ENCODE measurements around the gene FAS. TPM values are rescaled to one million over a fixed set of nuclear protein-coding genes. Genes with fewer than 3 reads are reported as not detected.

Gene FAS
- total and polyA plus RNA-seq, 11 donors, result 1.6 to 15.6 (median 3.9) TPM

- no peaks in the 10 kb centered on the region for H3K27me3 ChIP-seq
- H3K4me3 ChIP-seq, result no peak overlapping the region
- ATAC-seq (no peak), DNase-seq (no peak)
- intact Hi-C loops (cut with DNase I), result no loop called here
- H3K4me1 ChIP-seq, result peaks cover 0 to 64% (median 21%) of the 10 kb centered on the region in 12 donors
- 76 to 83% (median 80%) methylated on average over 4 of the region's 4 CpGs for WGBS, 4 donors
- peak overlapping the region in 11 of 12 donors; percentile 15 to 78 (median 64) for H3K27ac ChIP-seq
- TF ChIP-seq POLR2A (IDR thresholded peaks at IDR 0.05) (no peak), CTCF (IDR thresholded peaks at IDR 0.05) (no peak)
- H3K36me3 ChIP-seq, result no peaks in the 10 kb centered on the region
- no peaks in the 10 kb centered on the region for H3K9me3 ChIP-seq
Observed at GRCh38 chr10:88979603-88980002, 11.0 kb upstream of the FAS start.

- 62 to 70% (median 65%) methylated on average over 4 of the region's 4 CpGs for WGBS, 4 donors
- H3K27me3 ChIP-seq, result no peaks in the 10 kb centered on the region
- peak overlapping the region in 11 of 12 donors; percentile 15 to 78 (median 64) for H3K27ac ChIP-seq
- ATAC-seq (peak in 3 of 4 donors; percentile 6 to 30 (median 25)), DNase-seq (no peak)
- peaks cover 0 to 62% (median 20%) of the 10 kb centered on the region in 12 donors for H3K4me1 ChIP-seq
- intact Hi-C loops (cut with DNase I), result no loop called here
- H3K4me3 ChIP-seq, result no peak overlapping the region
- TF ChIP-seq POLR2A (IDR thresholded peaks at IDR 0.05) (no peak), CTCF (IDR thresholded peaks at IDR 0.05) (no peak)
- H3K9me3 ChIP-seq, result no peaks in the 10 kb centered on the region
- no peaks in the 10 kb centered on the region for H3K36me3 ChIP-seq
Observed at GRCh38 chr10:88980247-88980646, 10.4 kb upstream of the FAS start.

GRCh38 chr10:88980800-88981199 is 9.8 kb upstream of the FAS start:
- ATAC-seq, result peak in 2 of 4 donors; percentile 28 to 54
- peak overlapping the region in 10 of 12 donors; percentile 15 to 78 (median 66) for H3K27ac ChIP-seq
- H3K4me3 ChIP-seq, result no peak overlapping the region
- H3K27me3 ChIP-seq, result no peaks in the 10 kb centered on the region
- 56 to 90% (median 62%) methylated on average over 4 of the region's 4 CpGs for WGBS, 4 donors
- H3K4me1 ChIP-seq, result peaks cover 0 to 57% (median 21%) of the 10 kb centered on the region in 12 donors
- intact Hi-C loops (cut with DNase I), result no loop called here
- H3K36me3 ChIP-seq, result no peaks in the 10 kb centered on the region
- TF ChIP-seq POLR2A (IDR thresholded peaks at IDR 0.05), result no peak
- no peak for TF ChIP-seq CTCF (IDR thresholded peaks at IDR 0.05)
- no peaks in the 10 kb centered on the region for H3K9me3 ChIP-seq
- DNase-seq, result no peak

- H3K4me1 ChIP-seq, result peaks cover 0 to 59% (median 22%) of the 10 kb centered on the region in 12 donors
Observed at GRCh38 chr10:88981435-88981834, 9.2 kb upstream of the FAS start.

More at GRCh38 chr10:88981435-88981834, 9.2 kb upstream of the FAS start:
- H3K27ac ChIP-seq, result peak overlapping the region in 9 of 12 donors; percentile 12 to 78 (median 67)
- WGBS, 4 donors, result 59 to 77% (median 64%) methylated on average over 5 of the region's 5 CpGs
- H3K36me3 ChIP-seq, result no peaks in the 10 kb centered on the region
- intact Hi-C loops (cut with DNase I), result no loop called here
- ATAC-seq (no peak), DNase-seq (no peak)
- no peaks in the 10 kb centered on the region for H3K27me3 ChIP-seq
- H3K9me3 ChIP-seq, result no peaks in the 10 kb centered on the region
- TF ChIP-seq CTCF (IDR thresholded peaks at IDR 0.05), result no peak
- H3K4me3 ChIP-seq, result no peak overlapping the region

Measured in heart left ventricle (tissue), 16 donors.